Measurements from ENCODE around the gene JAZF1. TPM values are rescaled to one million over a fixed set of nuclear protein-coding genes. Genes with fewer than 3 reads are reported as not detected.

The JAZF1 gene
- total RNA-seq, 2 donors from 2014 or later, result 33.6 to 39.8 TPM

GRCh38 chr7:28088901-28089714, 91.5 kb downstream of the JAZF1 start:
- intact Hi-C loops (cut with DNase I), result no loop called here

DNA sequence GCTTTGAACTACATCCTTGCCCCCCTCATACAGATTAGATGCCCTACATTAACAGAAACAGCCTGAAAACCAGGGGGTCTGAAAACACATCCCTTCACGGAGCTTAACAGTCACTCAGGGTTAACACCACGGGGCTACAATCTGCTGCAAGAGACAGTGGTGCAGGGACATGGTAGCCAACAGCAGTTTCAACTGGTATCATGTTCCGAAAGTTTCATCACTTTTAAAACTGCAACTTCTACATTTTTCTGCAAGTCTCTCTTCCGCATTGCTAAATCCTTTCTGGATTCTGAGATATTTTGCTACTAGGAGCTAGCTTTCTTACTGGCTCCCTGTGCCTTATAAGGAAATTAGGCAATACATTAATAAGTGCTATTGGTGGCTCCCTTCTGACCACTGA, 92.6 kb downstream of the JAZF1 start:
- intact Hi-C loops (cut with DNase I), result no loop called here
- no peak for DNase-seq (ENCODE audit: low spot score)

More at GRCh38 chr7:28088901-28089714, 91.5 kb downstream of the JAZF1 start:
- DNase-seq (ENCODE audit: low spot score), result no peak

- intact Hi-C loops (cut with DNase I), result no loop called here
These were observed 94.4 kb downstream of the JAZF1 start for GRCh38 chr7:28086198-28086597.

DNA sequence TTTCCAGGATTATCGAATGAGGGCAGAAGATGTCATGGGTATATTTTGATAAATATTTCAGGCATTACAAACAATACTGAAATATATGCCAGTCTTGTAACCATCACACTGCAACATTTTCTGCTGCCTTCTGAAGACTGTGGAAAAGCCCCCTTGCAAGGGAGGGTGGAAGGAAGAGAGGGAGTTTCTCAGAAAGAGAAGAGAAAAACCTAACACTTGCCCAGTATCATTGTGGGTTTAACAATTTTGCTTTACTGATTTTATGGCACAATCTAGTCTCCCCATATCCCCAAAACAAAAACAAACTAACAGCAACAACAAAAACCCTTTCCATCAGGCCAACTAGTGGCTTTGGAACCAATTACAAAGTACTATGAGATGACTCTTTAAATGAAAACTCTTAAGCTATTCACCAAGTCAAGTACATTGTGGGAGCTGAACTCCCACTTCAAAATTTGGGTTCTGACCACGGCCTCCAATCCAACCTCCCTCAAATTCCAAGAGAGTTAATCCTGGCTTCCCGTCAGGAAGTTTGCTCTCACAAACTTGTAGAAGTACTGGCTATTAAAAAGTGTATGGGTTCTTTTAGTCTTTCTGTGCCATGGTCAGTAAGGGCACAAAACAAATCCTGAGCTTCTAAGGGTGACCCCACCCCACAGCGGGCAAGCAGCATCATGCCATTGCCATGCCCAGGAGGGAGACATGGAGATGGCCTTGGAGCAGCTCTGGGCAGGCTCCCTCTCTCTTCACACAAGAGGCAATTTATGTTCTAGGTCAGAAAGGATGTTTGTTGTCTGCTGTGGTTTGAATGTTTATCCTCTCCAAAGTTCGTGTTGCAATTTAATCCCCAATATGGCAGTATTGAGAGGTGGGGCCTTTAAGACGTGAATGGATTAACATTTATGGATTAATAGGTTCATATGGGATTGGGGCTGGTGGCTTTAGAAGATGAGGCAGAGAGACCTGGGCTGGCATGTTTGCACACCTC, 96.3 kb downstream of the JAZF1 start:
- DNase-seq (ENCODE audit: low spot score), result no peak
- intact Hi-C loops (cut with DNase I), result no loop called here

More at GRCh38 chr7:28086198-28086597, 94.4 kb downstream of the JAZF1 start:
- DNase-seq (ENCODE audit: low spot score), result no peak

DNA sequence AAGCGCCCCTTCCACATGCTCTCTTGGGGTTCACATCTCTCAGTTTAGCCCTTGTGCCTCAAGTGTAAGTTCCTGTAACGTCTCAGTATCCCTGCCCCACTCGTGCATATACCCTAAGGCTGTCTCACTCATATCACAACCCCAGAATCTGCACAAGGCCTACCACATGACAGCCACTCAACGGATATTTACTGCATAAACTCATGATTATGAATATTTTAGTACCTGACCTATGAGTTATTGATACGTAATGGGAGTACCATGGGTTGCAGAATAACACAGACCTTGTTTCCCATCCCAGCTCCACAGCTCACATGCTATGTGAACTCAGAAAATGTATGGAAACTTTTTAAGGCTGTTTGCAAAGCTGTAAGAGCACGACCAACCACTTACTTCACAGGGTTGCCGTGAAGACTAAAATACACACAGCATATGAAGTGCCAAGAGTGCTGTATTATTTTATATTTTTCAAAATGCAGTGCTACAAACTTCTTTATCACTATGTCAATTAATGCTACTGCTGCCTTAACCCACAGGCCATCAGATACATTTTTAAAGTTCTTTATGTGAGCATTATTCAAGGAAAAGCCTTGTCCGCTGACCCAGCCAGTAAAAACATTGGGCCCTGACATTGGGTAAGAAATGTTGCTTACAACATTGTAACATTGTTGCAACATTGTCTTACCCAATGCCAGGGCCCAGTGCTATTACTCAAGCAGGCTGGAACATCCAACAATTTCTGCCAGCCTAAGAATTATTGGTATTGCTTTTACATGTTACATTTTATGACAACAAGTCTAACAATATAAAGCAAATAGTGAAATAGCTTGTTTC, 97.2 kb downstream of the JAZF1 start:
- intact Hi-C loops (cut with DNase I), result no loop called here
- no peak for DNase-seq (ENCODE audit: low spot score)

- no peak for DNase-seq (ENCODE audit: low spot score)
- intact Hi-C loops (cut with DNase I), result no loop called here
These were observed 98.5 kb downstream of the JAZF1 start for GRCh38 chr7:28082071-28082470.

DNA sequence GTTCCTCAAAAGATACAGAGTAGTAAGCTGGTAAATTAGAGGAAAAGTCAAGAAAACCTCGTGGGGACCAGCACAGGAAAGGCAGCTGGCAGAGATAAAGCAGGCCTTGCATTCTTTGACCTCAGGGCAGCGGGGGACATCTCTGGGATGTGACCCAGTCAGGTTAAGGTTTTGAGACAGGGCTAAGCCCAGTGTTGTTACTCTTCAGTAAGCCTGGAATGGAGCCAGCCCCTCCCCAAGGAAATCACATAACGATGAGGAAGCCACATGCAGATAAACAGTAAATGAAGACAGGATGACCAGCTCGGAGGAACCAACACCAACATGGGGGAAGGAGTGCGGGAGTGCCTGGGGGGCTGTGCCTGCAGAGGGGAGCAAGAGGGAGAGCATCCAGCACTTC, 99.6 kb downstream of the JAZF1 start:
- DNase-seq (ENCODE audit: low spot score), result no peak
- intact Hi-C loops (cut with DNase I), result no loop called here

GRCh38 chr7:28078036-28078901, 102.3 kb downstream of the JAZF1 start:
- intact Hi-C loops (cut with DNase I), result loop anchor here in 1 of 2 donors (5.0 kb wide), 1 partner anchor 36 kb away; no protein-coding TSS in a partner anchor

GRCh38 chr7:28077616-28078015, 103.0 kb downstream of the JAZF1 start:
- DNase-seq (ENCODE audit: low spot score), result no peak
- intact Hi-C loops (cut with DNase I), result loop anchor here in 1 of 2 donors (5.0 kb wide), 1 partner anchor 35 kb away; no protein-coding TSS in a partner anchor

More at GRCh38 chr7:28078036-28078901, 102.3 kb downstream of the JAZF1 start:
- DNase-seq (ENCODE audit: low spot score), result no peak

DNA sequence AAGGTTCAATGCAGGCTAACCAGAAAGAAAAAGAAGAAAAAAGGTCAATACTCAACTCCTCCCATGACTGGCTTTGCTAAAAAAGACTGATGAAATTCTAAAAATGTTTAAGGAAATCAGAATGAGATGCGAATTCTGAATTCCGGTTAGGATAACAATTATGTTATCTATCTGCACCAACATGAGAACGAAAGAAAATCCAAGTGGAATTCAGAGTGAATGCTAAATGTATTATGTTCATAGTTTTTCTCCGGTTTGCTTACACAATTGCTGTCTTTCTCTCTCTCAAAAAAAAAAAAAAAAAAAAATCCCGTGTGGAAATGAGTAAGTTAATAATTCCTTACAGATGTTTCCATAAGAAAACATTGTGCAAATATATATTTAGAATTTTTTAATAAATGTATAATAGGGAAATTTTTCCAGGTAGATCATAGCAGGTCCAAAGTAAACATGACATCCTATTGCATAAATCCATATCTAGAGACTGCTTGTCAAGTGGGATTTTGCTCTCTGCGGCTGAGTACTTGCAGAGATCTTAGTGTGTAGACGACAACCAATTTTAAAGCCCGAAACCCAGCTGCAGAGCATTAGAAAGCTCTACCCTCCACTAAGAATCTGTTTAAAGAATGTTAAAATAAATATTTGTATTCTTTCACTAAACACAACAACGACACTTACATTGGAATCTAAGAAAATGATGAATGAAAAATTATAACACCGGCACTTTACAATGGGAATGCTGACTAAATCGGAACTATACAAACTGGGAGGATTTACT, 104.0 kb downstream of the JAZF1 start:
- intact Hi-C loops (cut with DNase I), result loop anchor here in 1 of 2 donors (5.0 kb wide), 1 partner anchor 34 kb away; no protein-coding TSS in a partner anchor
- no peak for DNase-seq (ENCODE audit: low spot score)

DNA sequence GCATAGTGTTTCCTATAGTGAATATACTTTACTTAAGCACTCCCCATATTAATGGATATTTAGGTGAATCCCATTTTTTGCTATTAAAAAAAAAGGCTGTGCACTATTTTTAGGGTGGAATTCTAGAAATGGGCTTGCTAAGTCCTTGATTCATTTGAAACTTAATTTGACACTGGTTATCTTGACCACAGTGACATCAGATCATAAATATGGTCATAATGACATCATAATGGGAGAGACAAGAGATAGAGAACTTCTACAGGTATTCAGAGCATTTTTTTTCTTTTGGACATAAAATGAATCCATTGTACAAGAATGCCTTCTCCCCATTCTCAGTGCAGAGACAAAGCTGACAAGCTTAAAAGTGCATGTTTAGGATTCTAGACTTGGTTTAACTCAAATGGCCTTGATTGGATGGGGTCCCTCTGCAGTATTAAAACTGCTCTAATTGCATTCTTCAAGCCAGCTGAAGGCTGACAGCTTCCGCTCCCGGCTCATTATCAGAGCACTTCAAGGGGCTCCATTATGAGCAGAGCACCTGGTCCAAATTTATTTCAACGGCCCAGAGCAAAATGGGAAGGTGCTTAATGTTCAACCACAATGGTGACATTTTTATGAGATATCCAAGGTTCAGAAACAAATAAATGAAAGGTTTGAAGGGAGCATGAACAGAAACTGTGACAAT, 104.8 kb downstream of the JAZF1 start:
- DNase-seq (ENCODE audit: low spot score), result no peak
- intact Hi-C loops (cut with DNase I), result loop anchor here in 1 of 2 donors (5.0 kb wide), 1 partner anchor 34 kb away; no protein-coding TSS in a partner anchor

GRCh38 chr7:28072876-28073514, 107.6 kb downstream of the JAZF1 start:
- intact Hi-C loops (cut with DNase I), result no loop called here

GRCh38 chr7:28071570-28071969, 109.0 kb downstream of the JAZF1 start:
- intact Hi-C loops (cut with DNase I), result no loop called here
- DNase-seq (ENCODE audit: low spot score), result no peak

More at GRCh38 chr7:28072876-28073514, 107.6 kb downstream of the JAZF1 start:
- DNase-seq (ENCODE audit: low spot score), result no peak

DNA sequence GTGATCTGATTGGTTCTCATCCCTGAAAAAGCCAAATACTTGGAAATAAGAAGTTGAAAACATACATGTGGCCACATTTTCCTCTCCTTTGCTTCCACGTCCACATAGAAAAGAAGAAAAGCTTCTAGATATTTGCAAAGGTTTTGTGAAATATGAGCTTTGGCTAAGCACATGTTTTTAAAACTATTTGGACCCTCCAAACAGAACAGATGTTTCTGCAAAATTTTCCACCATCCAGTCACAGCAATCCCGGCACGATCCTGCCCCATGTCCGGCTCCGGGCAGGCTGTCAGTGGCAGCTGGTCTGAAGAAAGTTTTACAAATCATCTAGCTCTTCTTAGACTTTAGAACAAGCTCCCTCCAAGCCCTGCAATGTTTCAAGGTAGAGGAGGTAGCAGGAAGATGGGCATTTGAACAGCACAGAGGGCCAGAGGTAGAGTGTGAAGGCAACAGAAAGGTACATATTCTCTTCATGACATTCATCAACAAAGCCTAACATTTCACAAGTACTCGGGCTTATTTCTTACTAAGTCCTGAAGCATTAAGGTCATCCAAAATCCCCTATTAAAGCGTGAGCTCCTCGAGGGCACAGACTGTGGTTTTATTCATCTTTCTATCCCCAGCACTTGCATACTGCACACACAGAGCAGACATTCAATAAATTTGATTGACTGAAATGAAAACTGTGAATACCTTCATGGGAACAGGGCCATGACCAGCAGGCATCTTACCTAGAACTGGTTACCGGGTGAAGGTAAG, 110.1 kb downstream of the JAZF1 start:
- DNase-seq (ENCODE audit: low spot score), result no peak
- intact Hi-C loops (cut with DNase I), result no loop called here

GRCh38 chr7:28069807-28070206, 110.8 kb downstream of the JAZF1 start:
- DNase-seq (ENCODE audit: low spot score), result no peak
- intact Hi-C loops (cut with DNase I), result no loop called here

Data from posterior vena cava (tissue), 2 donors.